ENCODE measurements around the gene GRIK4.

DNA sequence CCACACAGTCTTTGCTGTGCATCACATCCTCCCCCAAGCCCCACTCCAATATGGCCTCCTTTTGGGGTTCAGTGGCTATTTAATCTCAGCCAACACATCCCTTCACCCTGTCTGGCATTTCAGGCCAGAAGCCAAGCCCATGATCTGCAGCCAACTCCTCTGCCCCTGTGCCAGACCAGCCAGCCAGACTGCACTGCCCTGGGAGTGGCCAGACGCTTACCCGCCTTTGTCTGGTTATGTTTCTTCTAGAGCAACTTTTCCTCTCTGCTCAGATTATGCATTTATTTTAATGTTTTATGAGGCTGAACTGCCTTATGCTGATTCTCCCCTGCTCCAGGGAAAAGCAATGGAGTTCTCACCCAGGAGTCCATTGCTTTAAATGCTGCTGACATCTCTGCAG is 305.6 kb downstream of the GRIK4 start:
- TF ChIP-seq, protein P1, sequence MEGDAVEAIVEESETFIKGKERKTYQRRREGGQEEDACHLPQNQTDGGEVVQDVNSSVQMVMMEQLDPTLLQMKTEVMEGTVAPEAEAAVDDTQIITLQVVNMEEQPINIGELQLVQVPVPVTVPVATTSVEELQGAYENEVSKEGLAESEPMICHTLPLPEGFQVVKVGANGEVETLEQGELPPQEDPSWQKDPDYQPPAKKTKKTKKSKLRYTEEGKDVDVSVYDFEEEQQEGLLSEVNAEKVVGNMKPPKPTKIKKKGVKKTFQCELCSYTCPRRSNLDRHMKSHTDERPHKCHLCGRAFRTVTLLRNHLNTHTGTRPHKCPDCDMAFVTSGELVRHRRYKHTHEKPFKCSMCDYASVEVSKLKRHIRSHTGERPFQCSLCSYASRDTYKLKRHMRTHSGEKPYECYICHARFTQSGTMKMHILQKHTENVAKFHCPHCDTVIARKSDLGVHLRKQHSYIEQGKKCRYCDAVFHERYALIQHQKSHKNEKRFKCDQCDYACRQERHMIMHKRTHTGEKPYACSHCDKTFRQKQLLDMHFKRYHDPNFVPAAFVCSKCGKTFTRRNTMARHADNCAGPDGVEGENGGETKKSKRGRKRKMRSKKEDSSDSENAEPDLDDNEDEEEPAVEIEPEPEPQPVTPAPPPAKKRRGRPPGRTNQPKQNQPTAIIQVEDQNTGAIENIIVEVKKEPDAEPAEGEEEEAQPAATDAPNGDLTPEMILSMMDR (IDR thresholded peaks at IDR 0.05) = no peak
- TF ChIP-seq EZH2 (IDR thresholded peaks at IDR 0.05; ENCODE audit: borderline replicate concordance, insufficient read depth, low read depth, low read length, poor library complexity, severe bottlenecking) = no peak
